ENCODE measurements around the gene GUCY1A1.

GRCh38 chr4:155741546-155741945, 74.9 kb downstream of the GUCY1A1 start:
- TF ChIP-seq, protein P1, sequence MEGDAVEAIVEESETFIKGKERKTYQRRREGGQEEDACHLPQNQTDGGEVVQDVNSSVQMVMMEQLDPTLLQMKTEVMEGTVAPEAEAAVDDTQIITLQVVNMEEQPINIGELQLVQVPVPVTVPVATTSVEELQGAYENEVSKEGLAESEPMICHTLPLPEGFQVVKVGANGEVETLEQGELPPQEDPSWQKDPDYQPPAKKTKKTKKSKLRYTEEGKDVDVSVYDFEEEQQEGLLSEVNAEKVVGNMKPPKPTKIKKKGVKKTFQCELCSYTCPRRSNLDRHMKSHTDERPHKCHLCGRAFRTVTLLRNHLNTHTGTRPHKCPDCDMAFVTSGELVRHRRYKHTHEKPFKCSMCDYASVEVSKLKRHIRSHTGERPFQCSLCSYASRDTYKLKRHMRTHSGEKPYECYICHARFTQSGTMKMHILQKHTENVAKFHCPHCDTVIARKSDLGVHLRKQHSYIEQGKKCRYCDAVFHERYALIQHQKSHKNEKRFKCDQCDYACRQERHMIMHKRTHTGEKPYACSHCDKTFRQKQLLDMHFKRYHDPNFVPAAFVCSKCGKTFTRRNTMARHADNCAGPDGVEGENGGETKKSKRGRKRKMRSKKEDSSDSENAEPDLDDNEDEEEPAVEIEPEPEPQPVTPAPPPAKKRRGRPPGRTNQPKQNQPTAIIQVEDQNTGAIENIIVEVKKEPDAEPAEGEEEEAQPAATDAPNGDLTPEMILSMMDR (IDR thresholded peaks at IDR 0.05) = no peak
- no peak for TF ChIP-seq POLR2A (IDR thresholded peaks at IDR 0.05)
